ENCODE measurements around the gene HLA-DPA1.

The HLA-DPA1 gene

GRCh38 chr6:33061987-33062386 lies 11.5 kb downstream of the HLA-DPA1 start:
- no peak for DNase-seq

- no peak for DNase-seq
Observed at GRCh38 chr6:33057222-33058150, 16.0 kb downstream of the HLA-DPA1 start.

GRCh38 chr6:33053230-33053629 lies 20.2 kb downstream of the HLA-DPA1 start:
- no peak for DNase-seq

- DNase-seq: no peak
Observed at GRCh38 chr6:33052627-33053026, 20.8 kb downstream of the HLA-DPA1 start.

GRCh38 chr6:33050014-33050810 lies 23.2 kb downstream of the HLA-DPA1 start:
- DNase-seq: no peak

GRCh38 chr6:33049323-33050013 lies 24.0 kb downstream of the HLA-DPA1 start:
- no peak for DNase-seq

GRCh38 chr6:33040157-33040556 lies 33.3 kb downstream of the HLA-DPA1 start:
- no peak for DNase-seq

- DNase-seq: no peak
Observed at GRCh38 chr6:33036535-33036934, 36.9 kb downstream of the HLA-DPA1 start.

- DNase-seq: no peak
Observed at GRCh38 chr6:33034554-33034953, 38.9 kb downstream of the HLA-DPA1 start.

GRCh38 chr6:33030245-33030644 lies 43.2 kb downstream of the HLA-DPA1 start:
- DNase-seq: no peak

- no peak for DNase-seq
Observed at GRCh38 chr6:33029328-33030184, 43.9 kb downstream of the HLA-DPA1 start.

GRCh38 chr6:33028220-33028849 lies 45.1 kb downstream of the HLA-DPA1 start:
- no peak for DNase-seq

- no peak for DNase-seq
Observed at GRCh38 chr6:33024521-33024920, 48.9 kb downstream of the HLA-DPA1 start.

GRCh38 chr6:33023536-33023935 lies 49.9 kb downstream of the HLA-DPA1 start:
- DNase-seq: no peak

- no peak for DNase-seq
Observed at GRCh38 chr6:33021917-33022316, 51.5 kb downstream of the HLA-DPA1 start.

GRCh38 chr6:33019372-33019771 lies 54.1 kb downstream of the HLA-DPA1 start:
- DNase-seq: no peak

GRCh38 chr6:33018904-33019303 lies 54.5 kb downstream of the HLA-DPA1 start:
- DNase-seq: no peak

- no peak for DNase-seq
Observed at GRCh38 chr6:33018418-33018817, 55.0 kb downstream of the HLA-DPA1 start.

- no peak for DNase-seq
Observed at GRCh38 chr6:33017694-33018353, 55.6 kb downstream of the HLA-DPA1 start.

- no peak for DNase-seq
Observed at GRCh38 chr6:33017018-33017417, 56.4 kb downstream of the HLA-DPA1 start.

- no peak for DNase-seq
Observed at GRCh38 chr6:33015798-33016197, 57.7 kb downstream of the HLA-DPA1 start.

Measured in NCI-H1417 treated with DMSO at 0.1 percent for 48 hours (cell line).